ENCODE results near the gene WAPL.

Gene WAPL

DNA sequence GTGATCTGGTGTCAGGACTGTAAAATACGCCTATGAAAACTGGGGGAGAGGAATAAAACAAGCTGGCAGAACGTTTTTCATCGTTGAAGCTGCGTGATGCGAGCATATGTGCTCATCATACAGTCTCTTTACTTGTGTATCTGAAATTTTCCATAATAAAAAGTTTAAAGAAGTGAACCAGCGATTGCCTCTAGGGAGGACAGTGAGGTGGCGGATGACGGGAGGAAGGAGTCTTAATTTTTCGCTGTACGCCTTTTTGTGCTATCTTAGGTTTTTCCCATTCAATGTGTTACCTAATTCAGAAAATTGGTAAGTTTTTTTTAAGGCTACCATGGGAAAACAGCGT is 891 bp upstream of the WAPL start:
- DNase-seq = no peak

DNA sequence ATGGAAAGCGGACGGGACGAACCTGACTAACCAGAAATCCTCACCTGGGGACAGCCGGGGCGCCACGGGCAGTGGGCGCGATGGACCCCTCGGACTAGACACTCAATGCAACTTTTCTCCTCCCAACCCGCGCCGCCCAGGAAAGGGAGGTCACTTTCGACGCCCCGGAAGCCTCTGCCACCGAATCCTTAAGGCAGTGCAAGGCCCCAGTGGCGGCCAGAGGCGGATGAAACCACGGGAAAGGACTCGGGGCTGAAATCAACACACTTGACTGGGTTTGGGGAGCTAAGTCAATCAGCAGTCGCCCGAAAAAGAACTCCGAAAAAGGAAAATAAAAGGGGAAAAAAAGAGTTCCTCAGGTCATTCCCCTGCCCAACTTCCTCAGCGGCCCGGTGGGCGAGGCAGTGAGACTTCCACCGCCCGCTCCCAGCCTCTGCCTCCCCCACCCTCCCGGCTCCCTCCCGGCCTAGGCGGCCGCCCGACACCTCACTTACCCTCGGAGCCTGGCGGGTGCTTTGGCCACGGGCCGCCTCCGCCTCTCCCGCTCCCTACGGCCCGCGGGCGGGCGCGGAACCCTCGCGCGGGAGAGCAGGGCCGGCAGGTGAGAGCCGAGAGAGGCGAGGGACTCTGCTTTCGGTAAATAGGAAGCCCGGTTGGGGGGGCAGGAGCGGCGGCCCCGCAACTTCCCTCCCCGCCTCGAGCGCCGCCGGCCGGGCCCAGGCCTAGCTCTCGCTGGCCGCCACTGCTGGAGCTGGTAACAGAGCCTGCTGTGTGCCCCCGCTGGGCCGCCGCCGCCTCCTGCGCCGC is 518 bp downstream of the WAPL start:
- no peak for DNase-seq

DNA sequence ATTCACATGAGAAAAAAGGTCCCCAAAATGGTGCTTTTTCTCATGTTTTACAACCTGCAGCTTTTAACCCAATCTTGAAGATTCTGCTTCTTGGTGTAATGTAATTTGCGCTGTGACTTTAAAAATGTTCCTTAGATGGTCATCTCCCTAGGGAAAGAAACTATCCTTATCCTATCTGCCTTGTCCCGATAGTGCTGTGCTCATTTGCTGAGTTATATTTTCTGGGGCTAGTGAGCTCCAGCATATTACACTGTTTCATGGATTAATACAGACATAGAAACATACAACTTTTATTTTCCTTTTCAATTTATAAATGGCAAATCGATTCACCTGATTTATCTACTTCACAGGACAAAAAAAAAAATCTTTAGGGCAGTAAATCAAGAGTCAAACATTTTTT is 2.8 kb downstream of the WAPL start:
- no peak for DNase-seq

DNA sequence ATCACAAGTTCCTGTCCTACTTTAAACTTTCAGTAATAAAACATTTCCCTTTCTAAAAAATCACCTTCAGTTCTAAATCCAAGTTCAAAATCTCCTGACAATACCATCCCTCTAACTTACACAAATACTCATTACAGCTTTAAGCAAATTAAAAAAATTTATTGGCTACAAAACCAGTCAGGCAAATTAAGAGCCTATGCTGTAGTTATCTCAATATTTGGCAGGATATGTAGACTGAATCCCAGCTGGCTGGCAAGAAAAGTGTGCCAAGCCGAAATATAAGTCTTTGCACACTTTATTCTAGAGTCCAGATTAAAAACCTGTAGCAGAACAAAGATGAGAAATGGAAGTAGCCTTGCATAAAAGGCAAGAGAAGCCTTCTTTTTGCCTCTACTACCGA is 9.5 kb downstream of the WAPL start:
- DNase-seq = no peak

DNA sequence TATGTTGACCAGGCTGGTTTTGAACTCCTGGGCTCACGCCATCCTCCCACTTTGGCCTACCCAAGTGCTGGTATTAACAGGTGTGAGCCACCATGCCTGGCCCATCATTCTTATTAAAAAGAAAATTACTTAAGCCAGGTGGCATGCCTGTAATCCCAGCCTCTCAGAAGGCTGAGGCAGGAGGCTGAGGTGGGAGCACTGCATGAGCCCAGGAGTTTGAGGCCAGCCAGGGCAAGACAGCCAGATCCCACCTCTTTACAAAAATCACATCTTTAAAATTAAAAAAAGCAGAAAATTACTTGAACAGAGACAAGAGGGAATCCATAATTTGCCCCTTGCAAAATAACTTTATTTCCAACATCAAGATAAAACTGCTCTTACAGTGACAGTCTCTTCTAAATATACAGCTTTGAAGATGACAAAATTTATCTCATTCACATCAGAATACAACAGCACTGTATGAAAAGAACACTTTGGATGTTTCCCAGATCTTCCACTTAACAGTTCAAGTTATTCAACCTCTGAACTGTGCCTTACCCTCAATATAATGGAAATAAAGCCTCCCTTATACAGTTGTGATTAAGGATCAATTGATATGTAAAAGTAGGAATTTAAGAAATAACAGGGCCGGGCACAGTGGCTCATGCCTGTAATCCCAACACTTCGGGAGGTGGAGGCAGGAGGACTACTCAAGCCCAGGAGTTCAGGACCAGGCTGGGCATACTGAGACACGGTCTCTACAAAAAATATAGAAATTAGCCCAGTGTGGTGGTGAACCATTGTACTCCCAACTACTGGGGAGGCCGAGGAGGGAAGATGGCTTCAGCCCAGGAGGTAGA is 10.3 kb downstream of the WAPL start:
- no peak for DNase-seq

DNA sequence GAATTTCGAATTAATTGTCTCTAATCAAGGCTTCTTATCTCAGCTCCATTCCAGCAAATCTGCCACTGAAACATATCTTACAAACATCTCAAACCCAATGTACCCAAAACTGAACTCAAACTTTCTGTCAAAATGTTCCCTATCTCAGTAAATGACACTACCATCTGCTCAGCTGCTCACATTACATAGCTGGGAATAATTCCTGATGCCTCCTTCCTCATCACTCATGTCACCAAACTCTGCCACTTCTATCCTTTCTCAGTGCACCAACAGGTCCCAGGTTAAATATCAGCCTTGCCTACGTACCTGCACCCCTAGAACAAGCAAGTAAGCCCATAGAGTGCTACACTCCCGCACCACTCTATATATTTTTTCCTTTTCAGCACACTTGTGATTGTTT is 12.4 kb downstream of the WAPL start:
- no peak for DNase-seq

DNA sequence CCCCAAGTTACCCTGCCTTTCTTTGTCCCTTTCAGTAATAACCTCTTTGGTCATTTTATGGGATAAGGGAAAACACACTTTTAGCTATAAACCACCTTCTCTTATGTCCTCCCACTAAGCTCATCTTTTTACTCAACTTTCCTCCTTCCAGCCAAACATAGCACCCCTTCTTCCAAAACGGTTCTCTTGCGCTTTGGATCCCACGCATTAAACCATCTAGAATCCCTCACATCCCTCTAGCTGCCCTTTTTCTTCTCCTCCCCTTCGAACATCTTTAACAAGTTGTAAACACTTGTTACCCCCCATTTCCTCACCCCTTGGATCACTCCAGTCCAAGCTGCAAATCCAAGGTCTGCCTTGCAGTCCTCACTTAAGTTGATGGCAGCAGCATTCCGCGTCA is 13.4 kb downstream of the WAPL start:
- no peak for DNase-seq

DNA sequence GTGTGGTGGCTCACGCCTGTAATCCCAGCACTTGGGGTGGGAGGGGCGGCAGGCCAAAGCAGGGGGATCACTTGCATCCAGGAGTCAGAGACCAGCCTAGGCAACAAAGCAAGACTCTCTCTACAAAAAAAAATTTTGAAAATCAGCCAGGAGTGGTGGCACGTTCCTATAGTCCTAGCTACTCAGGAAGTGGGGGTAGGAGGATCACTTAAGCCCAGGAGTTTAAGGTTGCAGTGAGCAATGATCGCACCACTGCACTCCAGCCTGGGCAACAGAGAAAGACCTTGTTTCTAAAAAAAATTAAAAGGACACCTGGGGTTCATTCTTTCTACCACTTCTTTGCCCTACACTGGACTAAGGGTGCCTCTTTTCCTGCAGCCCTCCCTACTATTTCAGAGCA is 15.1 kb downstream of the WAPL start:
- no peak for DNase-seq

DNA sequence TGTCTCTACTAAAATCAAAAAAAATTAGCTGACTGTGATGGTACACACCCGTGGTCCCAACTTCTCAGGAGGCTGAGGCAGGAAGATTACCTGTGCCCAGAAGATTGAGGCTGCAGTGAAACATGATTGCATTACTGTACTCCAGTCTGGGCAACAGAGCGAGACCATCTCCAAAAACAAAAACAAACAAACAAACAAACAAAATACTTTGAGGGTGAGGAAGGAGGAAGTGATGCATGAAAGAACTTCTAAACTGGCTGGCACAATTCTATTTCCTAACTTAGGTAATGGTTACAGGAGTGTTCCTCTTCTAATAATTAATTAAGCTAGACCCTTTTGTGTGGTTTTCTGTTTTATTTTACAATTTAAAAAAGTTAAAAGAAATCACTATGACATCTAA is 15.5 kb downstream of the WAPL start:
- DNase-seq = no peak

DNA sequence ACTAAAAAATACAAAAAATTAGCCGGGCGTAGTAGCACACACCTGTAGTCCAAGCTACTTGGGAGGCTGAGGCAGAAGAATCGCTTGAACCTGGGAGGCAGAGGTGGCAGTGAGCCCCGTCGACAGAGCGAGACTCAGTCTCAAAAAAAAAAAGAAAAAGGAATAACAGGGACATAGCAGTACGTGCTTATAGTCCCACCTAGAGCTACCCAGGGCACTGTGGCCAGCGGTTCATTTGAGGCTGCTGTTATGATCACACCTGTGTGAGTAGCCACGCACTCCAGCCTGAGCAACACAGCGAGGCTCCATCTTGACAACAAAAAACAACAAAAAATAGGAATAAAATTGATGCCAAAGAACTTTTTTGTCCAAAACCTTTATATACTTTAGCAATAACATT is 17.1 kb downstream of the WAPL start:
- DNase-seq = no peak

DNA sequence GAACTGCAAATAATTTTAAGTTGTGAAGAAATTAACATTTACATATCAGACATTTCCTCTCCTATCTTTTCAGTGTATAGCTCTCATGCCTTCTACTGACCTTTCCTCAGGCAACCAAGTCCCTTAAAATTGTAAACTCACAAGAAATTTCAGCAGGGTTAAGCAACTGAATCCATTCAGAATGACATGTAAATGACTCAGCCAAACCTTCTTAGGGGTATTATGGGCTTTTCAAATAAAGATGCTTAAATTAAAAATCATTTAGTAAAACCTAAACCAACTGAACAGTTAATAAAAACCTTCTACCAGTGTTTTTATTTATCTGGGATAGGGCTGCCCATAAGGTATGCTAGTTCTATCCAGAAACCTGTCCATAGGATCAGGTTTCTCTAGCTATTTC is 20.7 kb downstream of the WAPL start:
- DNase-seq = no peak

DNA sequence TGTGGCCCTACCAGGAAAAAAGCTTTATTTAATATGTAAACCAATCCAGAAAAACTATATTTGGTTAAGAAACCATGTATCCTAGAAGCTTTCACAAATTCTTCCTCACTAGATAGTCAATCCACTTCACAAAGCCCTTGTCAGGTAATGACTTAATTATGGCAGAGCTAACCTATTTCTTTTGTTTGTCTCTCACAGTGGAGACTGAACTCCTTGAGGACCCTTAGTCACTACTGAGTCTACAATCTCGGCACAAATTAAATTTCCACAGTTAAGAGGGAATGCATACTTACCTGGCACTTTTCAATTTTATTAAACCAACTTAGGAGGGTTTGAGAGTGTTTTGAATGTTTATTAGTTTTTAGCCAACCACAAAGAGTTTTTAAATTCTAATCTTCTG is 23.0 kb downstream of the WAPL start:
- DNase-seq = no peak

DNA sequence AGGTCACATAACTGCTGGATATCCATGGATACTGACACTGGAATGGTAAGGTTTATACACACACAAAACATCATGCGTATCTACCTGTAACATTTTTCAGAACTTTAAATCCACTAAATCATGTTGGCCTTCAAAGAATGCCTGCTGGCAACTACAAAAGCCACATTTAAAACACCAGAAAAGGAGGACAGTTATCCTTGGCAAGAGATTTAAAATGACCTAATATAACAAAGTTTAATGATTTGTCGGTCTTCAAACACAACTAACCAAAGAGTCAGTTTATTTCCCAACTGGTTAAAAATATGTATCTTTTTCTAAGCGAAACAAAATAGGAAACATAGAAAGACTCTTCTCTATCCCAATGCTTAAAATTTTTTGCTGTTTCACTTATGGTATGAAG is 24.0 kb downstream of the WAPL start:
- no peak for DNase-seq

DNA sequence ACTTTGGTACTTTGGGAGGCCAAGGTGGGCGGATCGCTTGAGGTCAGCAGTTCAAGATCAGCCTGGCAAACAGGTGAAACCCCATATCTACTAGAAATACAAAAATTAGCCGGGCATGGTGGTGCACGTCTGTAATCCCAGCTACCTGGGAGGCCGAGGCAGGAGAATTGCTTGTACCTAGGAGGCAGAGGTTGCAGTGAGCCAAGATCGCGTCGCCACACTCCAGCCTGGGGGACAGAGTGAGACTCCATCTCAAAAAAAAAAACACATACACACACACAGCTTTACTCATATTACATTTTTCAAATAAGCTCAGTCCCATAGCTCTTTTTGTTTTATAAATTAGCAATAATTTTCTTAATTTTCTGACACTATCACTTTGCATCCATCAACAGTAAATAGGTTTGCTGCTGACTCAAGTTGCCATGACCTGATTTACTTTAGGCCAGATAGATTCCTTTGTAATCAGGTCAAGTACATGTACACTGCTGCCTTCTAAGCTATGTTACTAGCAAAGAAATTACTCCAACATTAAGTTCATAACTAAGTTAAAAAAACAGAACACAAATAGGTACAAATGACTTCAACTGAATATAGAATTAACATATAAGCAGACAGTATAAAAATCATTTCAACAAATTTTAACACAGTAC is 31.5 kb downstream of the WAPL start:
- no peak for DNase-seq

DNA sequence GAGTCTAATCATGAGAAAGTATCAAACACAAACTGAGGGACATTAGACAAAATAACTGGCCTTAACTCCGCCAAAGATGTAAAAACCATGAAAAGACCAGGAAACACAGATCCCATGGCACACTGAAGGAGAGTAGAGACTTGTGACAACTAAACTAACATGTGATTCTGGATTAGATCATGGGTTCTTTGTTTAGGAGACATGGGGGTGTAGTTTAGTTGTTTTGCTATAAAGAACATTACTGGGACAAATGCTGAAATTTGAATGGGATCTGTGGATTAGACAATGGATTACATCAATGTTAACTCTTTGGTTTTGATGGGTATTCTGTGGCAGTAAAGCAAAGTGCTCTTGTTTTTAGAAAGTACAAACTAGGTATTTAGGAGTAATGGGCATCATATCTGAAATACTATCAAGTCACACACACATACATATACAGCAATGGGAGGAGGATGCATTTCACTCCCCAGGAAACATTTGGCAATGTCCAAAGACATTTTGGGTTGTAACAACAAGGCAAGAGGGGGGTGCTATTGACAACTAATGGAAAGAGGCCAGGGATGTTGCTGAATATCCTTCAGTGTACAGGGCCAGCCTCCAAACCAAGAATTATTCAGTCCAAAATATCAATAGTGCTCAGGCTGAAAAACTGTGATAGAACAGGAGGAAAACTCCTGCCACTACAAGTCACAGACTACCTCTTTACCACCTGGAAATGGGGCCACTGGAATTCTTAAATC is 32.4 kb downstream of the WAPL start:
- no peak for DNase-seq

DNA sequence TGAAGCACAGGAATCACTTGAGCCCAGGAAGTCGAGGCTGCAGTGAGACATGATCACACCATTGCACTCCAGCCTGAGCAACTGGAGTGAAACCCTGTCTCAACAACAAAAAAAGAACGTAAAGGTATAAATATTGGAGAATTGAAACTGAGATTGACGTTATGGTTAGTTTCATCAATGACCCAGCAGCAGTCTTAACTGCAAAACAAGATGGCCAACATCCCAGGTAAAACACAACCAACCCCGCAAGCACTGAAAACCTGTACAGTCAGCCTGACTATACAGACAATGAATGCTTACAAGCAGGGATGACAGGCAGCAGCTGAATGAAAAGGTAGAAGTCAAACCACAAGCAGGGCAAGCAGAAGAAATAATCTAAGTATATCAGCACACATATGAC is 34.7 kb downstream of the WAPL start:
- no peak for DNase-seq

DNA sequence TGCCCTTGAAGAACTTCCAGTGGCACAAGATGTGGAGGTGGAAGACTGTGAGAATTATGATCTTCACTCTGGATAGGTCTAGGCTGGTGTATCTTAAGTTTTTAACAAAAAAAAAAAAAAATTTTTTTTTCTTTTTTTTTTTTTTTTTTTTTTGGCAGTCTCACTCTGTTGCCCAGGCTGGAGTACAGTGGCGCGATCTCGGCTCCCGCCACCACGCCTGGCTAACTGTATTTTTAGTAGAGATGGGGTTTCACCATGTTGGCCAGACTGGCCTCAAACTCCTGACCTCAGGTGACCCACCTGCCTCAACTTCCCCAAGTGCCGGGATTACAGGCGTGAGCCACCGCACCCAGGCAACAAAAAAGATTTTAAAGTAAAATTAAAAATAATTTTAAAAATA is 37.9 kb downstream of the WAPL start:
- no peak for DNase-seq

DNA sequence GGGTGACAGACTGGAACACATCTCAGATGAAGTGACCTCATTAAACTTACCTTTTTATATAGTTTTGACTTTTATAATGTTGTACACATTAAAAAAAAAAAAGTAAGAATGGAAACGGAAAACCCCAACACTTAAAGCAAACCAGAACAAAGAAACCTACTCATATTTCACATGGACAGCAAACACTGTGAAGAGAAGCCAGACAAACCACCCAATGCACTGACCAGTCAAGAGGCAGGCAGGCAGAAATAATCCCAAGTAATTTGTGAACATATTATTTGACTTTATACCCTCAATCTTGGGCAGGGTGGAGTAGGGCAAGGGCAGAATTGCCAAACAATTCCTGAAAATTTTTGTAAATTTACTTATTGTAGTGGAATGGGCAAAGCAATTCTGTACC is 39.8 kb downstream of the WAPL start:
- DNase-seq = no peak

DNA sequence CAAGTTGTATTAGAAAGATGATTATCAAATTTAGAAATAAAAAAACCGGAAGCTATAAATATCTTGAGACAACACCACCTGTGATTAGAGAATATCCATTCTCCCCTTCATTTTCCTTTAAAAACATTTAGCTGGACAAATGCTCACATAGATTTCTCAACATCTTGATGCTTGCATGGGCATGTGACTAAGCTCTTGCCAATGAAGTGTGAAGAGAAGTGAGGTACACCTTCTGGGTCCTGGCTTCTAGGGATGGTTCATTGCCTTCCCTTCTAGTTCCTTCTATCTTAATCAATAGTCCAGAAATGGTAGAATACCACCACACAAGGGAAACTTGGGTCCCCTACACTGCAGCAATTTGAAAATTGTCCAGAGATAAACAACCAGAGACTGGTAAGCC is 41.0 kb downstream of the WAPL start:
- no peak for DNase-seq

DNA sequence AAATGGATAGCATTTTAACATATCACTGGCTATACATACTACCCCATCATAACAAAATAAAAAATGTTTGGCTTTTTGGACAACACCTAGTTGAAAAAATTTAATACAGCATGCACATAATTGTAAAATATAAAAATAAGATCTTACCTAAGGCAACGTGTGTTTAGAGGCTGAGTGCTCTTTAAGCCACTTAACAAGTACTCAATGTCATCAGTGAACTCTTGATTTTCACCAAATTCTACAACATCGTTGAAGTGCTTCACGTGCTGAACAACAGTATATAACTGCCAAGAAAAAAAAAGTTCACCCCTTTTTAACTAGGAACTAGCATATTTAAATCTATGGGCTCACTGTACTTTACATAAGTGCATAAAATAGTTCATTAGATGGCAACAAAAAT is 49.5 kb downstream of the WAPL start:
- no peak for DNase-seq

DNA sequence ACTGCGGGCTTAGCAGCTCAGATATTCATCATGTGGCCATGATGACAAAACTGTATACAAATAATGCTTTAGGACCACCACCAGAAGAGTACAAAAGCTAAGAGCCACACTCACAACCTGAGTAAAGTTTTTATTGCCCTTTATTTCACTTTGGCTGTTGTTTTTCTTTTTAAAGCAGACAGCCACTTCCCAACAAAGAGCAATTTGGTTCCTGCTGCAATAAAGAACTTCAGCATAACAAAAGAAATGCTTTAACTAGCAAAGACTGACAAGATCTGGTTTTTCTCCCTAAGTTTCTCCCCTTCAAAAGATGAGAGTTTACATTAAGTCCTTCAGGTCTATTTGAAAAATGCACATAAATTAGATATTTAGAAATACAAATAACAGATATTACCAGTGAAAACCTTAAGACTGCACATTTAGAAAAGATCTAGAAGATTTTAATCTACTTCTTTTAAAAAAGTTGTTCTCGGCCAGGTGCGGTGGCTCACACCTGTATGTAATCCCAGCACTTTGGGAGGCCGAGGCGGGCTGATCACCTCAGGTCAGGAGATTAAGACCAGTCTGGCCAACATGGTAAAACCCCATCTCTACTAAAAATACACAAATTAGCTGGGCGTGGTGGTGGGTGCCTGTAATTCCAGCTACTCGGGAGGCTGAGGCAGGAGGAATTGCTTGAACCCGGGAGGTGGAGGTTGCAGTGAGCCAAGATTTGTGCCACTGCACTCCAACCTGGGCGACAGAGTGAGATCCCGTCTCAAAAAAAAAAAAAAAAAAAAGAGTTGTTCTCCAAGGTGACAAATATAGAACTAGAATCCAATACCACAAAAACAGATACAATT is 59.4 kb downstream of the WAPL start:
- DNase-seq = no peak

DNA sequence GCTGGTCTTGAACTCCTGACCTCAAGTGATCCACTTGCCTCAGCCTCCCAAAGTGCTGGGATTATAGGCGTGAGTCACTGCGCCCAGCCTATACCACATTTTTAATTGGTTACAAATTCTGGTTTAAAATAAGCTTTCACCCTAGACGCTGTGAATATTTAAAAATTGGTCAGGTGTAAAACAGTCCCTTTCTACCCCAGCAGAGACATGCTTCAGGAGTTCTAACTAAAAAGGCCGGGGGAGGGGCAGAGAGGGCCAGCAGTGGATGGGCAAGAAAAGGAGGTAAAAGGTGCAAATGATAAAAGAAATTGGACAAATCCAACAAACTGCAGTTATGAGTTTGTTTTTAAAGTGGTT is 70.0 kb downstream of the WAPL start:
- DNase-seq = no peak
